Stimulated activated CD8-positive, alpha-beta memory T cell treated with anti-CD3 and anti-CD28 coated beads, Interleukin-4, amount 100 ng/mL, for 1 hour (primary cell): ENCODE data around the gene METTL21C.

Source experiments
- DNase-seq, 2 donors: peaks; one replicate each; pipeline ENCODE4 v3.0.0-alpha.2; 2020; ENCODE audit warnings: low read depth in 2 of 2, low spot score in 1 of 2

METTL21C gene

DNA sequence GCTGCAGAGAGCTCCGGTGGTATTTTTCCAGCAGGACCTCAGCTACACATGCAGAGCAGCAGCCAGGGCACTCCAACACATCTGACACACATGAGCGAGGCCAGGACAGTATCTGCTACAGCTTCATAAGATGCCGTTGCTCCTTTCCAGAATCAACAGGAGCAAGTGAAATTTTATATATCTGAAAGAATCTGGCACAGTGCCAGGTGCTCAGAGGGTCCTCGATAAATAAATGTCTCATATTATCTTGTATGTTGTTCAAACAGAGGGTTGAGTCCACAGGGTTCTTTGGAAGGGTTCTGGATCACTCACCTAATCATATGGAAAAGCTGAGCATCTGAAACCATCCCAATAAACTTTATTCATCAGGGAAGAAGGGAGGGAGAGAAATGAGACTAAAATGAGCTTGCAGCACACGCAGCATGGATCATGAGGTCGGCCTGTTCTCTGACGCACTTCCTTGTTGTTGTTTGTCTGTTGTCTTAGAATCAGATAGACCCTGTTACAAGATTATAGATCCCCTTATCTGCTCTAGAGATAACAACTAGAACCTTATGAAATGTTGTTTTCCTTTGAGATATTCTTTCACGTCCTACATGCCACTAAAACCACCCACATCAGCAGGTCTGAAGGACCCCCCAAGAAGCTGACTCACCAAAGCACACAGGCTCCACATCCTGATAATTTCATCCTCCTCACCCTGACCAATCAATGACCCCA lies 3.2 kb upstream of the METTL21C start:
- no peak for DNase-seq

DNA sequence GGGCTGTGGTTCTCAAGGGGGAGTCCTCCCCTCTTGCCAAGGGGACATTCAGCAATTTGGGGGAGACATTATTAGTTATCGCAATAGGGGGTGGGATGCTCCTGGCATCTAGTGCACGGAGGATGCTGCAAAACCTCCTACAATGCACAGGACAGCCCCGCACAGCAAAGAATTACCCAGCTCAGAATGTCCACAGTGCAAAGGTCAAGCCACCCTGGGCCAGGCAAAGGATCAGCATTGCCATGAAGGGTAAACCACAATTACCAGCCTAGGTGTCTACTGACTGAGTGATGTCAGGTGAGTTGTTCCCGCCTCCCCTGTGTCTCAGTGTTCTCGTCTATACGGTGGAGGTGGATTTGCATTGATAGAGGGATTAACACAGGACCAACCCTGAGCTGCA lies 2.4 kb upstream of the METTL21C start:
- DNase-seq: no peak

DNA sequence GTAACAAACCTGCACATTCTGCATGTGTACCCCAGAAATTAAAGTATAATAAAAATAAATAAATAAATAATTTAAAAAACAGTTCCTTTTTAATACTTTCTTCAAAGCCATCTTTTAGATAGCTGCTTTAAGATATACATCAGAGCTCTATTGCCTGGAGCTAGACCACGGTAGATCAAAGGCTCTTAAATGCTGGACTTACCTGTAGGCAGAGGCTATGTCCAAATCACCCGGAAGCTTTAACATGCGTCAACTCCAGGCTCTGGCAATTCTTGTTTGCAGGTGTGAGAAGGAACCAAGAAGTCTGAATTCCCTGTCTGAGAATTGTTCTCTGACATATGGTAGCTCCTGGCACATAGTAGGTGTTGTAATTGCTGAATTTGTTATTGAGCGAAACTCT lies 1.6 kb upstream of the METTL21C start:
- DNase-seq: no peak

DNA sequence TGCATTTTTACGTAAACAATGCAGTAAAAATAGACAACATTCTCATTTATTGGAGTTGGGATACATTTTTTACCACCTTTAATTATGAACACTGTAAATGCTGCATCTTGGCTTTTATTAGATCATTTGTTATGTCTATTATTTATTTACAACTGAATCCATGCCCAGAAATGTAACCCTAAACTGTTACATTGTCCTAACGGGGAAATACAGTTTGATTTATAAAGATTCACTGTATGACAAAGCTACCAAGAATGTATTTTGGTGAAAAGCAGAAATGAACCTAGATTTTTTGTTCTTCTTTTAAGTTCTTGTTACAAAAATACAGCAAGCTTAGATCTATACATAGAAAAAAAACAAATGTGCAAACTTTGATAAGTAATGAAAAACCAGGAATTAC lies 1.1 kb downstream of the METTL21C start:
- DNase-seq: no peak

DNA sequence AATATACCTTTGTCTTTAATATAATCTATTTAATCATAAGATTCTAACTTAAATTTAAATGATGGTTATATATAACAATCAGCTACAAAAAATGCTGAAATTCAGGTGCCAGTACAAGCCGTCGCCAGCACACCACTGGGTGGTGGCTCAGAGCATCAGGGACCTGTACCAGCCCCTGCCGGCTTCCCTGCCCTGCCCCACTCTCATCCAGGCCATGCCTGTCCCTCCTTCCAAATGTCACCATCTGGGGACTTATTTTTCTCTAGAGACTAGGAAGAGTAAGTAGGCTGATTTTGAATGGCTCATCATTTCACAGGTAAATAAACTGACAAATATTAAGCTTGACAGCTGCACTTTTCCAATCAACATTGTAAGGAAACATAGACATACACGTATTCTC lies 1.6 kb downstream of the METTL21C start:
- DNase-seq: no peak

DNA sequence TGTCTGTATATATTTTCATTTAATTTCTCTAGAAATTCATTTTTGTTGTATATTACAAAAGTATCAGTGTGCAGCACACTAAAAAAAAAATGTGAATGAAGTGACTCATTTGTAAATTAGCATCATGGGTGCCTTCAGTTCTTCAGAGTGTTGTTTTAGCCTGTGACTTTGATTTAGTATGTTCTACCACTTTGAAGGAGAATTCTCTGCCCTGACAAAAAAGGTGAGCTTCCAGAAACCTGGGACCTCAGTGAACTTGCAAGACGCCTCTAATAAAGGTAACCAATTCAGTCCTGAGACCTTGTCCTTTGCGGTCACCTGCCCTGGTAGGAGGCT lies 2.4 kb downstream of the METTL21C start:
- no peak for DNase-seq

DNA sequence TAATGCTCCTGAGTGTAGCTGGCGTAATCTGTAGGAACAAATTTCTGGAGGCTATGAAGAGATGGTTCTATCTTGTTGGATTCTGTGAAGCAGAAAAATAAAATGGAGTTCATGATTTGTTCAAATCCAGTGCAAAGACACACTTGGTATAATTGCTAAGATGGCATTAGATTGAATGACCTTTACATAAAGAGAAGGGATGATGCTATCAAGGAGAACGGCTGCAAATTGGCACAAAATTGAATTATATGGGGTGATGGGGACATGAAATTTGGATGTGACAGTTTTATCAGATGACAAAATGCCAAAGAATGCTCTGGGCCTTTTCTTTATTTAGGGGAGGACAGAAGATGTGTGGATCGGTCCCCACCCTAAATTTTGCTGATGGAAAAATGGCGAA lies 4.0 kb downstream of the METTL21C start:
- DNase-seq: no peak

DNA sequence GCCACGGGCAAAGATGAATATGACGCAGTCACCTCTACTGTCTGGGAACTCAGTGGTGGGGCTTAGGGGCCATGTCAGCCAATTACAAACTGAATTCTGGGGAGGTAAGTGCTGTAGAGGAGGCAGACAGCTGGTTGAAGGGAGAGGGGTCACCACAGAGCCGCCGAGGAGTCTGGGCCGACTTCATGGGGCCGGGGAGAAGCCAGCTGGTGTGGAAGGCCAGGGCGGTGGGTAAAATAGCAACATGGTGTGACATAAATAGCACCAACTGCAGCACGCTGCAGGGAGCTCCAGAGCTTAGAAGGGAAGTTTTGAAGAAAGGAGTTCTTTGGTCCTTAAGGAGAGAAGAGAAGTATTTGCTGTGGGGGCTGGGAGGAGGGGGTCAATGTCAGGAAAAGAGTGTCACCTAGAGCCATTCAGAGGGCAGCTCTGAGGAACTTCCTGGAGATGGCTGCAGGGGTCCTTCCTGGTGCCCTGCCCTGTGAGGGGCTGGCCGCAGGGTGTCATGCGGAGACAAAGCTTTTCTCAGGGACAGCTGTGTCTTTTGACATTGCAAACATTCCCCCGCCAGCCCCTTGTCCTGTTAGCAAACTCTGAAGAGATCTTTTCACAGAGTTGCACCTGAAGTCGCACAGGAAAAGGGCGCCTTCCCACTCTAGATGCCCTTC lies 6.4 kb downstream of the METTL21C start:
- DNase-seq: no peak

DNA sequence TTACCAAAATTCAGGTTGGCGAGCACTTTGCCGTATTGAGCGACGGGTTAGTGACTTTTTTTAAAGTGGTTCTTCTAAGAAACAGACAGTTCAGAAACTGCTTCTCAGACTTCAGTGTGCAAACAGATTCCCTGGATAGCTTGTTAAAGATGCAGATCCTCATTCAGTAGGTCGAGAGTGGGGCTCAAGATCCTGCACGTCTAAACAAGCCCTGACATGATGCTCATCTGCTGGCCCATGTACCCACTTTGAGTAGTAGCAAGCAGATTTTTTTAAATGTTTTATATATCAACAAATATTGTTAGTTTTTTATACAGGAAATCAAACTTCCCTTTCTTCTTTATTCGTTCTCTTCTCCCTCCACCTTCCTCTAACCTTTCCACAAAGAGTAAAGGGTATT lies 7.3 kb downstream of the METTL21C start:
- DNase-seq: no peak

DNA sequence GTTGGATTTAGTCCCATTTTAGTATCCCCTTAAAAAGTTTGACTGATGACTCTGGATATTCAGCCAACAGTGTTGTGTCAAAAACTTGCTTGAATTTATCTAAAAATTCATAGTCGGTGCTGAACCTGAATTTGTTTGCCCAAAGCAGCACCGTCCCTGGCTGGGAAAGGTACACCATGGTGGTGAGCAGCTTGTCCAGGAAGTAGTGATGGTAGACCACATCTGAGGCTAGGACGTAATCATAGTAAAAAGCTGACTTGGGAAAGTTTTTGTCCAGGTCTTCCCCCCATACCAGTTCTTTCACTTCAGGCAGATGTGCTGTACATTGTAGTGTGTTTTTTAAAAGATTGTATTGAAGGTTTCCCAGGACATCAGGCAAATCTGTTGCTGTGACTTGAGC lies 8.8 kb downstream of the METTL21C start:
- no peak for DNase-seq

DNA sequence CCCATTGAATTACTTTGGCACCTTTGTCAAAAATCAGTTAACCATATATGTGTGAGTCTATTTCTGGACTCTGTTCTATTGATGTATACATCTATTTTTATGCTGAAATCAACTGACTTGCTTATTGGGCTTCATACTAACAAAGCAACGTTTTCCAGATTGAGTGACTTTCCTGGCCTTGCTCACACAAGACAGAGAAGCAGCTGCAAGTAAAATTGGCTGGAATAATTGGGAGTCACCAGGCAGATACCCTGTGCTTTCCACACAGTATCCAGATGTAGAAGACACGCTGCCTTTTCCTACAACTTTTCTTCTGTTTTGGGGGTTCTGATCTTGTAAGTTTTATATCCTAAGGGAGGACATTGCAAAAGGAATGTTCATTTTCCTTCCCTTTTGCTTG lies 11.2 kb downstream of the METTL21C start:
- DNase-seq: no peak

DNA sequence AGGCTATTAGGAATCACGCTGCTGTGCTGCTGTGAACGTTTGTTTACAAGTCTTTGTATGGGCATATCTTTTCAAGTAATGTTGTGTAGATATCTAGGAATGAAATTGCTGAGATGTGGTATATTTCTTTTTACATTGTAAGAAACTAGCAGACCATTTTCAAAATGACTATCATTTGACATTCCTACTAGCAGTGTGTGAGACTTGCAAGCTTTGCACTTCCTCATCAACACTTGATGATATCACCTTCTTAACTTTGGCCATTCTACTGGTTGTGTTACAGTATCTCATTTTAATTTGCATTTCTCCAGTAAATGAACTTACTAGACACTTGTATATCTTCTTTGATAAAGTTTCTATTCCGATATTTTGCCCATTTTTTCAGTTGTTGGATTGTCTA lies 12.1 kb downstream of the METTL21C start:
- no peak for DNase-seq

DNA sequence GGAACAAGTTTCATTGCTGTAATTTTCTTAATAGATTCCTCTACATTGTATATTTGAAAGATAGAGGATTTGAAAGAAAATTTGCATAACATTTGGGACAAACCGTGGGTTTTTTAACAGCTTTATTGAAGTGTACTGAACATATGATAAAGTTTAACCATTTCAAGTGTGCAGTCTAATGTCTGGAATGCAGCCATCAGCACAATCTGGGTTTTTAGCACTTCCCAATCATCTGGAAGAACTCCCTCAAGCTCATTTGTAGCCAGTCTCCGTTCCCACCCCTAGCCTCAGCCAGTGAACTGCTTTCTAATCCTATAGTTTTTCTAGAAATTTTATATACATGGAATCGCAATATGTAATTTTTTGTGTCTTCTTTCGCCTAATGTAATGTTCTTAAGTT lies 12.6 kb downstream of the METTL21C start:
- DNase-seq: no peak

DNA sequence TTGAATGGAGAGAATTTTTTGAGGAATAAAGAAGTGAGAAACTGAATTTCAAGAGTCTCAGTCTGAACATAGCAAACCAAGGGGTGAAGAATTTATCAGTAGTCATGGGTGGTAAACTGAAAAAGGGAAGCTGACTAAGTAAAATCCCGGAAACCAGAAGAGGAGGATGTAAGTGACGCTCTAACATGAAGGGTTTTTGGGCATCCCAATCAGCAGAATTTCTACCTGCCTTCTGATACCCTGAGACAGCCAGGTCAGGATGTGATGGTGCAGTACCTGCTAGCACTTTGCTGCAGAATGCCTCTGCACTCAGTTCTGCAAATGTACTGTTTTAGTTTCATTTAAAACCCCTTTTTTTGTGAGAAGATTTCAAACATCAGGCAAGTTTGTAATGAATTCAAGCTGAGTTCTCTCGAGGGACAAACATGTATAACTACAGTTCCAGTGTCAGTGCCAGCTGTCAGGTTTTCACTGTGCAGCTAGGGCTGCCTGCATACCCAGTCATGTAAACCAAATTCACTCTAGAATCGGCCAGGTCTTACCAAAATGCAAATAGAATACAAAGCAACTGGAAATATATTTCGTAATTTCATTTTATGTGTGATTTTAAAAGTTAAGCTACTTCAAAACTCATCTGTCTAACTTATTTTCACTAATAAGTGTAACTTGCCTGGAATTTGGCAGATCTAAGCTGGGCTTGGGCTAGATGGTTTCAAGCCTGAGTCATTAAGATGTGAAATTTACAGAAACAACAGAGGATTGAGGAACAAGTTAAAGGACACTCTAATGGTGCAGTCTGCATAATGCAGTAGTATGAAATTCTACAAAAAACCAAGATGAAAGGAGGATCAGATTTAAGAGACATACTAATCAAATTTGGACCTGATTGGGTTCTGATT lies 13.8 kb downstream of the METTL21C start:
- no peak for DNase-seq

DNA sequence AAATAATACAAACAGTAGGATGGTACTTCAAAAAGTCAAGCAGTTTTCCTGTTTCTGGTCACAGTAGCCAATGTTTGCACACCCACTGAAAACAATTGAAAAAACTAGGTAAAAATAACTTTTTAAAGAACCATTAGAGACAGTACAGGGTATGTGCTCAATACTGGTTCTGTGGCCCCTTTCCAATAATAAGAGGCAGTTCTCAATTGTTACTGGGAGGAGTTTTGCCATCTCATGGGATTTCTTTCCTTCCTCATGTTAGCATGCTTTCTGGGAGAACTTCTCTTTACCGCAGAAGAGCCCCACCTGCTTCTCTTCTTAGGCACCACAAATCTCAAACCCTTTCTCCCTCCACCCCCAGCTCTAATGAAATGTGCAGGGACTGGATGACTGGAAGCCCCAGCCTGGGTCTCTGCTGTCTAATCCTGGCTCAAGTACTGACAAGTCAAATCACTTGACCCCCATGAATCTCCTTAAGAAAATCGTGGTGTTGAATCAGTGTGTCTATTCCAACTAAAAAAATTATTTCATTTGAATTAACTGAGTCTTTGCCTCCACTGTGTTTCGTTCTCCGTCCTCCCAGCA lies 14.6 kb downstream of the METTL21C start:
- DNase-seq: no peak

DNA sequence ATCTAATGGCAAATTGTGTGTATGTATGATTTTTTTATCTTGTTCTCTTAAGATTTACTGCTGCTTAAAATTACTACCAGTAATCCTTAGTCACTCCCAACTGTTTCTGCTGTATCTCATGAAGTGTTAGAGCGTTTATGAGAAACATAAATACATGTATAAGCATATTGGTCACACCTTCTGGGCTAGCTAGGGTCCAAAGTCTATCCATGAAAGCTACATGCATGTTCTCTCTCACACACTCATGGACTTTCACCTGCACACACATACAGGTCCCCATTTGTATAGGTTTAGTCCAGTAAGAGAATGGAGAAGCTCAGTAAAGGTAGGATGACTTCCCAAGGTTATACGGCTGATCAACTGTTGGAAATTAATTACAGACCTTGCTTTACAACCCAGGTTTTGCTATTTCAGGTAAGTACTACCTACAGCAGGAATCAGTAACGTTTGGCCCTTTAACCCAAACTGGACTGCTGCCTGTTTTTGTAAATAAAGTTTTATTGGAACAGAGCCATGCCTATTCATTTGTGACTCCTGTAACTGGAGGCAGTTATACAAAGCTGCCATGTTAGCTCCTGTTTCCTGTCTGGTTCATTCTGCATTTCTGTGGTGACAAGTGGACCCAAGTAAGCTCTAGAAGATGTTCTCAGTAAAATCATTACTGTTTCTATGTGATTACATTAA lies 15.3 kb downstream of the METTL21C start:
- no peak for DNase-seq

DNA sequence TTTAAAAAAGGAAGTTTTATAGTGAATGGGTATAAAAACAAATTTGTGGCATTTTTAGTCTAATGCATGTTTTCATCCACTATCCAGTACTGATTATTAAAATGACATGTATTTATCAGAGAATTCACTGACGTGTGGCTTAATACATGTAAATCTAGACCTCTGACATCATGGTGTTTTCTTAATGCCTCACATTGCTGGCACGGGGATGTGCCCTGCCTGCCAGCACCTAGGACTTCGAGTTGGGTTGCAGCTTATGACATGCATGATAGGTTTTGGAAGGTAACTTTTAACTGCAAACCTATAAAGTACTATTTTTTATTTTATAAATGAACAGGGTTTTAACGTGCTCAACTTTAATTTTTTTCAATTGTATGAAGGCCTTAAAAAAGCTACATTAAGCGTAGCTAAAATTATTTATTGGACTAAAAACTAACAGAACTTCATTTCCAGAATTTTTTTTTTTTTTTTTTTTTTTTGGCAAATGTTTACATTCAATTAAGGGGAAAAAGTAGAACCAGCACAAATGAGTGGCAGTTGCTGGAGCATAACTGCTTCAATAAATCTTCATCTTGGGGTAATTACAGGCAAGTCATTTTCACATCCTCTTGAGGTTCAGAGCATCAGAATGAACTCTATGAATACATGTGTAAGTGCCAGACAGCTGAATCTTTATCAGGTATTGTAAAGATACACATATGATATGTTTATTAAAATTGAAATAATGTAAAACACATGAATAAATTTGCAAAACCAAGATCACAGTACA lies 16.3 kb downstream of the METTL21C start:
- no peak for DNase-seq

DNA sequence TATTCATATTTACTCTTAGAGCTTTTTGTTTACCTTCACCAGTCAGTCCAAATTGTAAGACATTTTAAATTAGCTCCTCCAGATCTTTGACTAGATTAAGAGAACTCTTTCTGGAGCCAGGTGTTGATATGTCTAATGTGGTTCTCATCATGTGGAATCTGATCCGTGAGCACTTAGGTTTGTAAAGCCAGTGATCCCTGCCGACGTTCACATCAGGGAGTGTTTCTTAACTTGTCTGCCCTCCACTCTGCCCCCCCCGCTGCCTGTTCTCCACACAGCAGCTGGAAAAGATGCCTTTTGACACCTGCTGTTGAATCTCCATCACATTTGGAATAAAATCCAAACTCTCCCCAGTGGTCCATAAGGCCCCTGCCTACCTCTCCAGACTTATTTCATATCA lies 17.7 kb downstream of the METTL21C start:
- DNase-seq: no peak

DNA sequence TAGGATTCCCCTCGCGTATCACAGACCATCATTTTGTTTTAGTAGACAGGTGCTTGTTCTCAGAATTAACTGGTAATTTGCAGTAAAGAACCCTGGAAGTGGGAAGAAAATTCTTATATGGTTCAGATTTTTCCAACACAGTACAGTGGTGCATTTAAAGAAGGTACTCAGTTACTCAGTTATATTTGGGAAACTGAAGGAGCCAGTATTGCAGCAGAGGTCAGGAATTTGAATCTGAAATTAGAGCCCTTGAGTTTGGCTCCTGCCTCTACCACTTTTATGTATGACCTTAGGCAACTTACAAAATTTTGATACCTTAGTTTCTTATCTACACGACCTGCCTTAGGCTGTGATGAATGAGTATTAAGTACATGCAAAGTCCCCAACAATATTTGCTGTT lies 19.7 kb downstream of the METTL21C start:
- no peak for DNase-seq

DNA sequence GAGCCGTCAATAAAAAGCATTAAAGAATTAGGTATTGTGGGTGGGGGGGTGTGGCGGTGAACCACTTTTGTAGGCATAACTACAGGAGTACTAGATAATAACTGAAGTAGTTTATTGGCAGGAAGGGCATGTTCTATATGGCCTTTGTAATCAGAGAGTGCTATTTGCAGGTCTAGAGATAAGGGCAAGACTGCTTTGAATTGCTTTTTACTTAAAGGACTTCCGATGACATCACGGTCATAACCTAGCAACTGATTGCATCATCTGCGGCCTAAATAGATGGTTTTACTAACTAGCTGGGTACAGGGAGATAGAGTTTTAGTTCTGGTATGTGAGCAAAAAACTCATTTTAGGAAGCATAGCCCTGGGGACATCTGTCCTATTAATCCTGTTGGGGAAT lies 24.7 kb downstream of the METTL21C start:
- no peak for DNase-seq

DNA sequence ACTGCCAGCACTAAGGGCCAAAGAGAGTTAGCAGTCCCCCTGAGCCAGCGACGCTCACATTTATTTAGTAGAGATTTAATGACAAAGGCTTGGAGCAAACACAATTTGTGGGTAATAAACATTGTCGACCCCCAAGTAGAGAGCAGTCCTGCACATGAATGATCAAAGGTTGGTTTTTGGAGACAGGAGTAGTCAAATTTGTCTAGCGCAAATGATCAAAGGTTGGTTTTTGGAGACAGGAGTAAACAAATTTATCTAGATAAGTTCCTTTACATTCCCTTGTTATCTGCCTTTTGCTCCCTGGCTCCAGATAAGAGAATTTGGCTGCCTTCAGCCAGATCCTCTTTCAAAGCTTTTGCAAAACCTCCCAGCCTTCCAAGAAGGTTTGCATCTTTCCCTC lies 26.9 kb downstream of the METTL21C start:
- no peak for DNase-seq
